ENCODE measurements around the gene SOWAHC.

DNA sequence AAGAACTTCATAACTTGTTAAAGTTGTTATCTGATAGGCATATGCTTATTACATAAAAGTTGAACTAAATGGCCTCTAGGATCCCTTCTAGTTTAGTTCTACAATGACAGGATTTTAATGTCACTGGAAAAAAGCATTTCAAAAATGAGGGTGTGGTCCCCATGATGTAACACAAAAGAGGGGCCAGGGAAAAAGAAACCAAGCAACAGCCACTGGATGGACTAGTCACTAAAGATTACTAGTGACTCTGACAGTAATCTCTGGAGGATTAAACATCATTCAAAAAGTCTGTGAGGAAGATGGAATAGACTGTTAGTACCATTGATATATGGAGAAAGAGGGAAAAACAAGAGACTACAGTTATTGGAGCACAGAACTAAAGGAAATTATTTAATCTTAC is 23.0 kb upstream of the SOWAHC start:
- TF ChIP-seq, protein P1, sequence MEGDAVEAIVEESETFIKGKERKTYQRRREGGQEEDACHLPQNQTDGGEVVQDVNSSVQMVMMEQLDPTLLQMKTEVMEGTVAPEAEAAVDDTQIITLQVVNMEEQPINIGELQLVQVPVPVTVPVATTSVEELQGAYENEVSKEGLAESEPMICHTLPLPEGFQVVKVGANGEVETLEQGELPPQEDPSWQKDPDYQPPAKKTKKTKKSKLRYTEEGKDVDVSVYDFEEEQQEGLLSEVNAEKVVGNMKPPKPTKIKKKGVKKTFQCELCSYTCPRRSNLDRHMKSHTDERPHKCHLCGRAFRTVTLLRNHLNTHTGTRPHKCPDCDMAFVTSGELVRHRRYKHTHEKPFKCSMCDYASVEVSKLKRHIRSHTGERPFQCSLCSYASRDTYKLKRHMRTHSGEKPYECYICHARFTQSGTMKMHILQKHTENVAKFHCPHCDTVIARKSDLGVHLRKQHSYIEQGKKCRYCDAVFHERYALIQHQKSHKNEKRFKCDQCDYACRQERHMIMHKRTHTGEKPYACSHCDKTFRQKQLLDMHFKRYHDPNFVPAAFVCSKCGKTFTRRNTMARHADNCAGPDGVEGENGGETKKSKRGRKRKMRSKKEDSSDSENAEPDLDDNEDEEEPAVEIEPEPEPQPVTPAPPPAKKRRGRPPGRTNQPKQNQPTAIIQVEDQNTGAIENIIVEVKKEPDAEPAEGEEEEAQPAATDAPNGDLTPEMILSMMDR (IDR thresholded peaks at IDR 0.05) = no peak
- TF ChIP-seq EP300 (IDR thresholded peaks at IDR 0.05) (no peak), POLR2A (IDR thresholded peaks at IDR 0.05) (no peak), POLR2AphosphoS5 (IDR thresholded peaks at IDR 0.05) (no peak)
